ENCODE measurements around the gene ADAMTS6. TPM values are rescaled to one million over a fixed set of nuclear protein-coding genes. Genes with fewer than 3 reads are reported as not detected.
A peak's percentile ranks its signal among the peaks of the same experiment; 100 is the strongest.

The ADAMTS6 gene
- total RNA-seq, 6 donors from 2014 or later, result 2.2 to 19.4 (median 6.5) TPM

- WGBS, 2 donors, result 45 to 55% methylated on average over 2 of the region's 2 CpGs
- H3K4me3 ChIP-seq, result no peak overlapping the region
- H3K4me1 ChIP-seq, result no peaks in the 10 kb centered on the region
- no peak for ATAC-seq (ENCODE audit: low FRiP score in 2 of 2)
- TF ChIP-seq POLR2A (IDR thresholded peaks at IDR 0.05) (no peak), EP300 (IDR thresholded peaks at IDR 0.05) (no peak), CTCF (IDR thresholded peaks at IDR 0.05) (no peak), POLR2AphosphoS5 (IDR thresholded peaks at IDR 0.05) (no peak)
- no peak overlapping the region for H3K27ac ChIP-seq
- H3K27me3 ChIP-seq, result no peaks in the 10 kb centered on the region
- no peak for DNase-seq
- H3K9me3 ChIP-seq, result peaks cover 0 to 6% (median under 1%) of the 10 kb centered on the region in 4 donors
- H3K36me3 ChIP-seq, result no peaks in the 10 kb centered on the region
These were observed 67.9 kb downstream of the ADAMTS6 start for GRCh38 chr5:65413822-65414221.

- DNase-seq (no peak), ATAC-seq (ENCODE audit: low FRiP score in 2 of 2) (no peak)
- no peaks in the 10 kb centered on the region for H3K27me3 ChIP-seq
- H3K27ac ChIP-seq, result no peak overlapping the region
- no peak overlapping the region for H3K4me3 ChIP-seq
- no peaks in the 10 kb centered on the region for H3K36me3 ChIP-seq
- no peak for TF ChIP-seq CTCF (IDR thresholded peaks at IDR 0.05)
- TF ChIP-seq POLR2A (IDR thresholded peaks at IDR 0.05), result no peak
- TF ChIP-seq EP300 (IDR thresholded peaks at IDR 0.05), result no peak
- no peak for TF ChIP-seq POLR2AphosphoS5 (IDR thresholded peaks at IDR 0.05)
- H3K4me1 ChIP-seq, result no peaks in the 10 kb centered on the region
- H3K9me3 ChIP-seq, result peaks cover 0 to 6% (median 0%) of the 10 kb centered on the region in 4 donors
- 93 to 95% methylated on average over 2 of the region's 2 CpGs for WGBS, 2 donors
These were observed 68.9 kb downstream of the ADAMTS6 start for GRCh38 chr5:65412842-65413241.

GRCh38 chr5:65411356-65411755, 70.4 kb downstream of the ADAMTS6 start:
- Histone ChIP-seq H3K27me3 (no peaks in the 10 kb centered on the region), H3K36me3 (no peaks in the 10 kb centered on the region), H3K4me3 (no peak overlapping the region), H3K9me3 (no peaks in the 10 kb centered on the region), H3K4me1 (no peaks in the 10 kb centered on the region), H3K27ac (no peak overlapping the region)
- DNase-seq (no peak), ATAC-seq (ENCODE audit: low FRiP score in 2 of 2) (no peak)
- TF ChIP-seq CTCF (IDR thresholded peaks at IDR 0.05) (no peak), POLR2AphosphoS5 (IDR thresholded peaks at IDR 0.05) (no peak), POLR2A (IDR thresholded peaks at IDR 0.05) (no peak), EP300 (IDR thresholded peaks at IDR 0.05) (no peak)
- 94 to 97% methylated on average over 2 of the region's 2 CpGs for WGBS, 2 donors

GRCh38 chr5:65395526-65396155, 86.1 kb downstream of the ADAMTS6 start:
- Histone ChIP-seq H3K4me1 (no peaks in the 10 kb centered on the region), H3K4me3 (no peak overlapping the region), H3K9me3 (no peaks in the 10 kb centered on the region), H3K27me3 (no peaks in the 10 kb centered on the region), H3K36me3 (no peaks in the 10 kb centered on the region), H3K27ac (no peak overlapping the region)
- no peak for TF ChIP-seq CTCF (IDR thresholded peaks at IDR 0.05)
- no peak for ATAC-seq (ENCODE audit: low FRiP score in 2 of 2)
- WGBS, 2 donors, result 38 to 50% methylated on average over 2 of the region's 2 CpGs
- DNase-seq, result no peak

- Histone ChIP-seq H3K9me3 (no peaks in the 10 kb centered on the region), H3K36me3 (no peaks in the 10 kb centered on the region), H3K4me1 (no peaks in the 10 kb centered on the region), H3K27ac (no peak overlapping the region), H3K27me3 (no peaks in the 10 kb centered on the region), H3K4me3 (no peak overlapping the region)
- WGBS, 2 donors, result 70 to 81% methylated on average over 2 of the region's 2 CpGs
- DNase-seq (no peak), ATAC-seq (ENCODE audit: low FRiP score in 2 of 2) (peak in 1 of 2 donors; percentile 78)
- TF ChIP-seq CTCF (IDR thresholded peaks at IDR 0.05) (no peak), POLR2AphosphoS5 (IDR thresholded peaks at IDR 0.05) (no peak), POLR2A (IDR thresholded peaks at IDR 0.05) (no peak), EP300 (IDR thresholded peaks at IDR 0.05) (no peak)
These were observed 87.6 kb downstream of the ADAMTS6 start for GRCh38 chr5:65394087-65394486.

Measured in upper lobe of left lung (tissue), 6 donors.